SK-N-SH (cell line): ENCODE results near the gene DGCR8. TPM values are rescaled to one million over a fixed set of nuclear protein-coding genes. Genes with fewer than 3 reads are reported as not detected.
A peak's percentile ranks its signal among the peaks of the same experiment; 100 is the strongest.

Source experiments
- CTCF ChIA-PET: fragments of 300-600, 350-600 bp; formaldehyde crosslinking; extraction: SDS; loops from one replicate; lab custom pipeline; 2021; lab: Yijun Ruan, JAX
- POLR2A ChIA-PET: fragments of 350-600 bp; sonication (Branson Sonifier 250); formaldehyde crosslinking; extraction: SDS; loops from one replicate; lab custom pipeline; 2020; ENCODE audit warnings: antibody characterized with exemption, inconsistent platforms; lab: Yijun Ruan, JAX
- DNase-seq: peaks from one replicate; pipeline ENCODE4 v3.0.0; 2012
- H2AFZ ChIP-seq: fragments of 200-600 bp; sonication (generic); 2 replicates; pipeline ENCODE4 v1.8.1; 2016; ENCODE audit warnings: antibody characterized with exemption, mild to moderate bottlenecking, low read depth
- H3F3A ChIP-seq: fragments of 200-600 bp; sonication (generic); replicated peaks from 2 replicates; pipeline ENCODE3; 2016; ENCODE audit warnings: antibody characterized with exemption, mild to moderate bottlenecking; ENCODE audit not compliant: insufficient read depth
- H3K27ac ChIP-seq, 2 experiments: fragments of 200-500 bp in 1 of 2; fragments of 200-600 bp in 1 of 2; sonication (Bioruptor generic) in 1 of 2; sonication (generic), shearing (Covaris generic) in 1 of 2; 2 replicates each; pipeline versions ENCODE4 v1.5.1 to v1.6.1; 2014 to 2016; ENCODE audit warnings: low read depth in 2 of 2, inconsistent platforms in 1 of 2, low read length in 1 of 2, mild to moderate bottlenecking in 1 of 2, mixed read lengths in 1 of 2
- H3K27me3 ChIP-seq: fragments of 200-600 bp; sonication (generic), shearing (Covaris generic); 2 replicates; pipeline ENCODE4 v1.6.1; 2016; ENCODE audit warnings: mixed run types; ENCODE audit not compliant: insufficient read depth
- H3K36me3 ChIP-seq, 2 experiments: fragments of 200-500 bp in 1 of 2; fragments of 200-600 bp in 1 of 2; sonication (Bioruptor generic) in 1 of 2; sonication (generic) in 1 of 2; replicated peaks in 1 of 2; 2 replicates each; pipeline versions ENCODE3 to v1.5.1; 2014 to 2016; ENCODE audit warnings: low read length in 1 of 2, mild to moderate bottlenecking in 1 of 2; ENCODE audit not compliant: insufficient read depth in 2 of 2, control insufficient read depth in 1 of 2
- H3K4me1 ChIP-seq, 2 experiments: fragments of 200-500 bp in 1 of 2; fragments of 200-600 bp in 1 of 2; sonication (Bioruptor generic) in 1 of 2; sonication (generic), shearing (Covaris generic) in 1 of 2; 2 replicates each; pipeline versions ENCODE4 v1.5.1 to v1.6.1; 2014 to 2016; ENCODE audit warnings: low read depth in 1 of 2, low read length in 1 of 2, mixed run types in 1 of 2; ENCODE audit not compliant: insufficient read depth in 2 of 2, control insufficient read depth in 1 of 2
- H3K4me2 ChIP-seq: fragments of 200-600 bp; sonication (generic), shearing (Covaris generic); 2 replicates; pipeline ENCODE4 v1.6.1; 2017; ENCODE audit warnings: mixed run types
- H3K4me3 ChIP-seq, 2 experiments: fragments of 200-500 bp in 1 of 2; fragments of 200-600 bp in 1 of 2; sonication (Bioruptor generic) in 1 of 2; sonication (generic), shearing (Covaris generic) in 1 of 2; 2 replicates each; pipeline versions ENCODE4 v1.5.1 to v1.8.1; 2014 to 2016; ENCODE audit warnings: low read depth in 2 of 2, inconsistent platforms in 1 of 2, low read length in 1 of 2, mild to moderate bottlenecking in 1 of 2, mixed read lengths in 1 of 2, moderate library complexity in 1 of 2
- H3K79me2 ChIP-seq: fragments of 200-600 bp; sonication (generic); 2 replicates; pipeline ENCODE4 v1.8.1; 2017; ENCODE audit warnings: mild to moderate bottlenecking; ENCODE audit not compliant: insufficient read depth
- H3K9ac ChIP-seq: fragments of 200-600 bp; sonication (generic); 2 replicates; pipeline ENCODE4 v1.6.1; 2017; ENCODE audit warnings: mixed run types
- H3K9me2 ChIP-seq: fragments of 200-600 bp; sonication (generic); 2 replicates; pipeline ENCODE4 v1.6.1; 2017; ENCODE audit warnings: mixed run types
- H3K9me3 ChIP-seq: fragments of 200-600 bp; sonication (generic); 2 replicates; pipeline ENCODE4 v1.6.1; 2017; ENCODE audit warnings: mixed run types, mild to moderate bottlenecking, moderate library complexity
- H4K20me1 ChIP-seq: fragments of 200-600 bp; sonication (generic); 2 replicates; pipeline ENCODE4 v1.6.1; 2017; ENCODE audit warnings: mild to moderate bottlenecking, mixed run types; ENCODE audit not compliant: insufficient read depth
- CHD2 ChIP-seq: fragments of 150-350 bp; IDR thresholded peaks from 2 replicates; pipeline ENCODE4 v1.6.1; 2018; ENCODE audit warnings: low read length; ENCODE audit not compliant: partially characterized antibody
- ELF1 ChIP-seq: IDR thresholded peaks from 2 replicates; pipeline ENCODE4 v1.4.0; 2012
- EZH2phosphoT487 ChIP-seq: fragments of 200-600 bp; sonication (generic); IDR thresholded peaks from 2 replicates; pipeline ENCODE4 v1.6.1; 2017; ENCODE audit warnings: low read depth, mixed run types, mild to moderate bottlenecking, antibody characterized with exemption, moderate library complexity, borderline replicate concordance
- FOXJ3 ChIP-seq: sonication (generic); formaldehyde crosslinking; IDR thresholded peaks from 2 replicates; pipeline ENCODE4 v1.5.1; 2020; ENCODE audit warnings: mild to moderate bottlenecking, missing genetic modification reagents
- GATA2 ChIP-seq: sonication (generic); formaldehyde crosslinking; IDR thresholded peaks from 2 replicates; pipeline ENCODE4 v1.5.0; 2020; ENCODE audit warnings: mild to moderate bottlenecking, missing genetic modification reagents
- MAX ChIP-seq: IDR thresholded peaks from 2 replicates; pipeline ENCODE4 v1.4.0; 2012; ENCODE audit warnings: low read depth
- MXI1 ChIP-seq: IDR thresholded peaks from 2 replicates; pipeline ENCODE4 v1.6.1; 2012; ENCODE audit warnings: mild to moderate bottlenecking, low read depth, low read length, improper control_type of control experiment
- NFIC ChIP-seq: IDR thresholded peaks from 2 replicates; pipeline ENCODE4 v1.4.0; 2012; ENCODE audit warnings: borderline replicate concordance
- POLR2AphosphoS5 ChIP-seq: IDR thresholded peaks from 2 replicates; pipeline ENCODE4 v1.6.1; 2012; ENCODE audit warnings: low read depth, low read length
- RAD21 ChIP-seq: IDR thresholded peaks from 2 replicates; pipeline ENCODE4 v1.6.1; 2012; ENCODE audit warnings: mild to moderate bottlenecking, low read length
- RFX5 ChIP-seq: IDR thresholded peaks from 2 replicates; pipeline ENCODE4 v1.6.1; 2012; ENCODE audit warnings: mild to moderate bottlenecking, improper control_type of control experiment, low read length
- RXRA ChIP-seq: IDR thresholded peaks from 2 replicates; pipeline ENCODE4 v1.4.0; 2012; ENCODE audit warnings: low read depth, mild to moderate bottlenecking, borderline replicate concordance
- SMC3 ChIP-seq: IDR thresholded peaks from 2 replicates; pipeline ENCODE4 v1.6.1; 2012; ENCODE audit warnings: low read depth, low read length, improper control_type of control experiment
- TAF1 ChIP-seq: IDR thresholded peaks from 2 replicates; pipeline ENCODE4 v1.6.1; 2012; ENCODE audit warnings: low read depth, mild to moderate bottlenecking, low read length, moderate library complexity, borderline replicate concordance
- TCF12 ChIP-seq: IDR thresholded peaks from 2 replicates; pipeline ENCODE4 v1.4.0; 2012
- TEAD4 ChIP-seq: IDR thresholded peaks from 2 replicates; pipeline ENCODE4 v1.4.0; 2012; ENCODE audit warnings: mild to moderate bottlenecking, borderline replicate concordance; ENCODE audit not compliant: insufficient read depth
- WGBS: methylation state at CpG from one replicate; pipeline ENCODE4 v1.1.6; 2017; ENCODE audit warnings: low lambda C conversion rate; 5-methylcytosine and 5-hydroxymethylcytosine counted together
- polyA plus RNA-seq, 3 experiments: library from polyadenylated mRNA; depleted of rRNA; stranded (reverse); fragments of >200 nt; gene quantifications; 2 replicates each; pipeline ENCODE4 v1.2.3, GENCODE V29; 2012
- TF ChIP-seq, protein P1 (sequence below): IDR thresholded peaks from 2 replicates; pipeline ENCODE4 v1.6.1; 2012; ENCODE audit warnings: mild to moderate bottlenecking, low read depth, low read length, moderate library complexity
- TF ChIP-seq, protein P2 (sequence below): IDR thresholded peaks from 2 replicates; pipeline ENCODE4; 2012
- TF ChIP-seq, protein P3 (sequence below): IDR thresholded peaks from 2 replicates; pipeline ENCODE4 v1.4.0; 2012; ENCODE audit warnings: low read depth, borderline replicate concordance

Gene DGCR8
- polyA plus RNA-seq, 1 of the 3 experiments (the other 2 are of a cell fraction): 26.5 TPM

DNA sequence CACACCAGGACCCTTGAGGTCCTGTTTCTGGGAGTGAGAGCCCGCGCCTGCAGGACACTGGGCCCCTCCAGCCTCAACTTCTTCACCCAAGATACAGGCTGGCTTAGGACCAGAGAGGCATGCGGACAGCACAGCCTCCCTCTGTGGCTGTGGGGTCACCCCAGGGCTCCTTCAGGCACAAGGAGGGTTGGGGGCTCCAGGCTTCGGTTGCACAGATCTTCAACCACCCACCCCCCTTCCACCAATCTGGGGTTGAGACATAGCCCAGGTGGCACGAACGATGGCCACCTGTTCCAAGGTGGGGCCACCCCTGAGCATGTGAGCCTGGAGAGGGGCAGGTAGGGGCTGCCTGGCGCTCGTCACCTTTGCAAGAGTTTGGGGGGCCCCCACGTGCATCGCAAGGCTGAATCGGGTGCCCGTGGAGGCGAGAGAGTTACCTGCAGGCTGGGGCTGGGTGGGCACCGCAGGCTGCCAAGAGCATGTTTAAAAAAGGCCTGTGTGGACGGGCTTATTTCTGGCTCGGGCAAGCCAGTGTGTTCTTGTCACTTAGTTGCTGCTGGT lies 52.7 kb downstream of the DGCR8 start:
- no peak overlapping the region; a peak in 1 of 4 replicates for H3K27ac ChIP-seq
- H3K4me3 ChIP-seq: peak overlapping the region; percentile 78 to 95
- H3K79me2 ChIP-seq: peaks cover 59% of the 10 kb centered on the region
- no peak for TF ChIP-seq CHD2
- no peak for TF ChIP-seq TAF1
- no peak for TF ChIP-seq ELF1
- TF ChIP-seq POLR2AphosphoS5: no peak
- TF ChIP-seq MAX: no peak
- no peak for TF ChIP-seq TEAD4
- TF ChIP-seq RXRA: no peak
- TF ChIP-seq, protein P1, sequence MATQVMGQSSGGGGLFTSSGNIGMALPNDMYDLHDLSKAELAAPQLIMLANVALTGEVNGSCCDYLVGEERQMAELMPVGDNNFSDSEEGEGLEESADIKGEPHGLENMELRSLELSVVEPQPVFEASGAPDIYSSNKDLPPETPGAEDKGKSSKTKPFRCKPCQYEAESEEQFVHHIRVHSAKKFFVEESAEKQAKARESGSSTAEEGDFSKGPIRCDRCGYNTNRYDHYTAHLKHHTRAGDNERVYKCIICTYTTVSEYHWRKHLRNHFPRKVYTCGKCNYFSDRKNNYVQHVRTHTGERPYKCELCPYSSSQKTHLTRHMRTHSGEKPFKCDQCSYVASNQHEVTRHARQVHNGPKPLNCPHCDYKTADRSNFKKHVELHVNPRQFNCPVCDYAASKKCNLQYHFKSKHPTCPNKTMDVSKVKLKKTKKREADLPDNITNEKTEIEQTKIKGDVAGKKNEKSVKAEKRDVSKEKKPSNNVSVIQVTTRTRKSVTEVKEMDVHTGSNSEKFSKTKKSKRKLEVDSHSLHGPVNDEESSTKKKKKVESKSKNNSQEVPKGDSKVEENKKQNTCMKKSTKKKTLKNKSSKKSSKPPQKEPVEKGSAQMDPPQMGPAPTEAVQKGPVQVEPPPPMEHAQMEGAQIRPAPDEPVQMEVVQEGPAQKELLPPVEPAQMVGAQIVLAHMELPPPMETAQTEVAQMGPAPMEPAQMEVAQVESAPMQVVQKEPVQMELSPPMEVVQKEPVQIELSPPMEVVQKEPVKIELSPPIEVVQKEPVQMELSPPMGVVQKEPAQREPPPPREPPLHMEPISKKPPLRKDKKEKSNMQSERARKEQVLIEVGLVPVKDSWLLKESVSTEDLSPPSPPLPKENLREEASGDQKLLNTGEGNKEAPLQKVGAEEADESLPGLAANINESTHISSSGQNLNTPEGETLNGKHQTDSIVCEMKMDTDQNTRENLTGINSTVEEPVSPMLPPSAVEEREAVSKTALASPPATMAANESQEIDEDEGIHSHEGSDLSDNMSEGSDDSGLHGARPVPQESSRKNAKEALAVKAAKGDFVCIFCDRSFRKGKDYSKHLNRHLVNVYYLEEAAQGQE: no peak
- TF ChIP-seq, protein P2, sequence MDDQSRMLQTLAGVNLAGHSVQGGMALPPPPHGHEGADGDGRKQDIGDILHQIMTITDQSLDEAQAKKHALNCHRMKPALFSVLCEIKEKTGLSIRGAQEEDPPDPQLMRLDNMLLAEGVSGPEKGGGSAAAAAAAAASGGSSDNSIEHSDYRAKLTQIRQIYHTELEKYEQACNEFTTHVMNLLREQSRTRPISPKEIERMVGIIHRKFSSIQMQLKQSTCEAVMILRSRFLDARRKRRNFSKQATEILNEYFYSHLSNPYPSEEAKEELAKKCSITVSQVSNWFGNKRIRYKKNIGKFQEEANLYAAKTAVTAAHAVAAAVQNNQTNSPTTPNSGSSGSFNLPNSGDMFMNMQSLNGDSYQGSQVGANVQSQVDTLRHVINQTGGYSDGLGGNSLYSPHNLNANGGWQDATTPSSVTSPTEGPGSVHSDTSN: no peak
- TF ChIP-seq RFX5: no peak
- no peak for TF ChIP-seq SMC3
- TF ChIP-seq RAD21: no peak
- 80% methylated on average over 1 of the region's 16 CpGs for WGBS
- POLR2A ChIA-PET: no interaction called here
- peaks cover 48% of the 10 kb centered on the region for H4K20me1 ChIP-seq
- H3K27me3 ChIP-seq: no peaks in the 10 kb centered on the region
- H2AFZ ChIP-seq: no peak overlapping the region
- peak overlapping the region; percentile 76 for H3K9ac ChIP-seq
- no peaks in the 10 kb centered on the region for H3K9me3 ChIP-seq
- H3K4me1 ChIP-seq: peaks cover 0 to 57% of the 10 kb centered on the region in 2 experiments; a peak in 1 of 4 replicates
- no peak for DNase-seq
- H3F3A ChIP-seq: peaks cover 13% of the 10 kb centered on the region
- peak overlapping the region; percentile 89 for H3K4me2 ChIP-seq
- no peaks in the 10 kb centered on the region for H3K9me2 ChIP-seq
- CTCF ChIA-PET: no interaction called here
- H3K36me3 ChIP-seq: peaks cover 0 to 6% of the 10 kb centered on the region in 2 experiments

DNA sequence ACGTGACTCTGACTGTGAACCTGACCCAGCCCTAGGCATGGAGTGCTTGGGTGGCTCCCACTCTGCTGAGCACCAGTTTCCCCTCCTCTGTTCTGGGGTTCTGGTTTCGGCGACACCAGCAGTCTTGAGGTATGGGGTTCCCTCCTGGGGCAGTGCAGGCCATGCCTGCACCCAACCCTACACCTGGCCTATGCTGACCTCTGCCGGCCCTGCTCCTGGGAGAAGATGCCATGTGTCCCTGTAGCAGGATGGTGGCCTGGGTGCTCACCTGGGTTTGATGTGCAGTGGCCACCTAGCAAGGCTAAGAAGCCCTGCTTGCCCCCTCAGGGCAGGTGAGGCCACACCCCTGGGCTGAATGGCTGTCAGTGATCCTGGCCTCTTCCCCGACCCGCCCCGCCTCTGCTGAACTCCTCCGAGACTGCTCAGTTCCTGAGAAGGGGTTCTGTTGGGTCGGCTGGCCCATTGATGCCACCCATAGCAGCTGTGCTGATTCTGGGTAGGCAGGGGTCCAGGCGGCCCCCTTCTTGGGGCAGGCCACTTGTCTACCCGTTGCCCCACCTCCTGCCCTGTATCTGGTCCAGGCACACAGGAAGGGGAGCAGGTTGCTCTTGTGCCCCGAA lies 54.0 kb downstream of the DGCR8 start:
- H3K4me3 ChIP-seq: no peak overlapping the region
- DNase-seq: no peak
- 0 out of 2 replicates have a peak overlapping the region, but pooled peaks have one; percentile 24 for H3K4me2 ChIP-seq
- peak overlapping the region in 1 of 2 experiments; percentile 25; a peak in 1 of 4 replicates for H3K27ac ChIP-seq
- no peak overlapping the region for H2AFZ ChIP-seq
- CTCF ChIA-PET: no interaction called here
- H3K36me3 ChIP-seq: no peaks in the 10 kb centered on the region
- H3K4me1 ChIP-seq: peaks cover 0 to 66% of the 10 kb centered on the region in 2 experiments; a peak in 1 of 4 replicates
- peaks cover 60% of the 10 kb centered on the region for H4K20me1 ChIP-seq
- POLR2A ChIA-PET: no interaction called here
- H3K9ac ChIP-seq: no peak overlapping the region
- no peaks in the 10 kb centered on the region for H3K9me2 ChIP-seq
- WGBS: 97% methylated on average over 4 of the region's 12 CpGs
- H3K79me2 ChIP-seq: peaks cover 66% of the 10 kb centered on the region
- H3F3A ChIP-seq: peaks cover 10% of the 10 kb centered on the region
- H3K9me3 ChIP-seq: no peaks in the 10 kb centered on the region
- no peaks in the 10 kb centered on the region for H3K27me3 ChIP-seq
- TF ChIP-seq NFIC (no peak), FOXJ3 (CRISPR knock-in tag) (no peak), MAX (no peak), EZH2phosphoT487 (no peak), SMC3 (no peak), GATA2 (no peak), RAD21 (no peak), CHD2 (no peak), MXI1 (no peak), TCF12 (no peak)
- TF ChIP-seq, protein P3, sequence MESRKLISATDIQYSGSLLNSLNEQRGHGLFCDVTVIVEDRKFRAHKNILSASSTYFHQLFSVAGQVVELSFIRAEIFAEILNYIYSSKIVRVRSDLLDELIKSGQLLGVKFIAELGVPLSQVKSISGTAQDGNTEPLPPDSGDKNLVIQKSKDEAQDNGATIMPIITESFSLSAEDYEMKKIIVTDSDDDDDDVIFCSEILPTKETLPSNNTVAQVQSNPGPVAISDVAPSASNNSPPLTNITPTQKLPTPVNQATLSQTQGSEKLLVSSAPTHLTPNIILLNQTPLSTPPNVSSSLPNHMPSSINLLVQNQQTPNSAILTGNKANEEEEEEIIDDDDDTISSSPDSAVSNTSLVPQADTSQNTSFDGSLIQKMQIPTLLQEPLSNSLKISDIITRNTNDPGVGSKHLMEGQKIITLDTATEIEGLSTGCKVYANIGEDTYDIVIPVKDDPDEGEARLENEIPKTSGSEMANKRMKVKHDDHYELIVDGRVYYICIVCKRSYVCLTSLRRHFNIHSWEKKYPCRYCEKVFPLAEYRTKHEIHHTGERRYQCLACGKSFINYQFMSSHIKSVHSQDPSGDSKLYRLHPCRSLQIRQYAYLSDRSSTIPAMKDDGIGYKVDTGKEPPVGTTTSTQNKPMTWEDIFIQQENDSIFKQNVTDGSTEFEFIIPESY: no peak
